Activated gamma-delta T cell treated with anti-CD3 and anti-CD28 coated beads, Interleukin-2, amount 50 U/mL, for 16 hours (primary cell): Measurements from ENCODE around the gene MYOM1.
"Not testable (repeated sequence)": the region's sequence is repeated elsewhere in the genome, so short reads cannot be mapped to it uniquely, and the experiment has no call there.

ENCODE experiments used
- DNase-seq: peaks from one replicate; pipeline ENCODE4 v3.0.0-alpha.2; 2020; ENCODE audit warnings: low read depth

Gene MYOM1

DNA sequence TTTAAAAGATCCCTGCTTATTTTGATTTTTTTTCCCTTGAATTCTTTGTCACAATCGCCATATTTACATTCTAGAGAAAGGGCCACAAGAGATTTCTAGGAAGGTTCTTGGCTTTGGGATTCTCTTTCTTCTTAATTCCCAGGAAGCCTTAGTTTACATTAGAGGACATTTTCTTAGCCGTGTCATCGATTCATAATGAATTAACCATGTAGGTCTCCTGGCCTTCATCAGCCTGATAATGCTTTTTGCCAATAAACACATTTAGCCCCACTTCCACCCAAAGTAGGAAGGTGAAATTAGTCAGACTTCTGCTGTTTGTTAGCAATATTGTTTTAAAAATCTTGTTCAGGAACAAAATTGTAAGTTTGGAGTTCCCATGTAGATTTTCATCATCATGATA lies 135.6 kb downstream of the MYOM1 start:
- no peak for DNase-seq

DNA sequence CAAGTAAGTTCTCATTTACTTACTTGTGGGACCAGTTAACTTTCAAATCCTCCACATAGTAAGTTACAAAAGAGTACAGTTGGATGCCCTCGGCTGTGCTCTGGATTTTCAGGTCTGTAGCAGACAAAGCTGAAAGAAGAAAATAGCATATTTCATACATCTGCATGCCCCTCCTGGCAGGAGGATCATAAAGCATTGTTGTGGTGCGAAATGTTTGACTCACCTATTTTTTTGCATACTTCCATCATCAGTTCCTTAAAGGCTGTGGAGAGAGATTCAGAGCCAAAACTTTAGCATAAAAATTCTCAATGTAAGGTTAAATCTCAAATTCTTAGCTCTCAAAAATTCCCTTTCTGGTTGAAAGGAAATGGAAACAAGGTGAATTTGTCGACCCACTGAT lies 136.0 kb downstream of the MYOM1 start:
- DNase-seq, result no peak

DNA sequence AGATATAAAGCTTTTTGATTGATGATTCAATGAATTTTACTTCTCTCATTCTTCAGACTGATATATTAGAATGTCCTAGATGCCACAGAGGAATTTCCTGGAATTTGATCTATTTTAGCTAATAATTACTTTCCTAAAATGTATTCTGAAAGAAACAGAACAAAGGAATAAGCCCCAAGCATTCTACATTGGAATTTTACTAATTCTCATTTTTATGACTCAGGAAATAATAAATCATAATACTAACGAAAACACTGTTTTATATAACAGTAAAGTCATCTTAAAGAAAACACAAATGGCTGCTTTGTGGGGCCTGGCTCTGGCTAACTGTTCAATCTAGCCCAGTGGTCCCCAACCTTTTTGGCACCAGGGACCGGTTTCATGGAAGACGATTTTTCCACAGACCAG lies 138.2 kb downstream of the MYOM1 start:
- DNase-seq, result no peak

DNA sequence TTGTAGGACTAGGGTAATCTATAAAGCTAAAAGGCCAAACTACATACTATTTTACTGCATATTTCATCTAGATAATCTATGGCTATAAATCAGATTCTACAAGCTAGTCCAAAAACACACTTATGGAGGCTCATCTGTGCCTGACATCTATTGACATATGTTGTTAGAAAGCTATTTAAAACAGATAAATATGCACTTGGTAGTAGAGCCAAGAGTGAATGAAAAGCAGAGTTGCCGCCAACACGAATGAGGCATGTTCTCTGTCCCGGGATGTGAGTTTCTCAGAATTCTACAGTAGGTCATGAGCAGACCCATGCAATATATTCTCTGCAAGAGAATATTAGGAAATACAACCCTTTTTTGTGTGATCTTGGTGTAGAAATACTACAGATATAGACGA lies 140.1 kb downstream of the MYOM1 start:
- no peak for DNase-seq

DNA sequence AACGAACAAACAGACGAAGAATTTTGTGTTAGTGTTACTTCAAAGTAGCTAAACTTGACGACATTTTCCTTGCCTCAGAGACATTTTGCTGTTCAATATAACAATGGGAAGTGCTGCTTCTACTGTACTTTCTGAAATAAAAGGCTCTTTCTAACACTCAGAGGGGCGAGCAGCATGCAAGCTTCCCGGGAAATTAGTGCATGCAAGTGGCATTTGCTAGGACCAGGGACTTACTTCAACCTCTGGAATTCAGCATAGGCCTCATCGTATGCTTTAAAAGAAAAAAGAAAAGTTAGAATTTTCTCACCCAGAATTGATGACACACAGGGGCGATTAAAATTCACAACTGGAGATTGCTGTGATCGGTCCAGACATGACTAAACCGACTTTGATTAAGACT lies 144.3 kb downstream of the MYOM1 start:
- no peak for DNase-seq

DNA sequence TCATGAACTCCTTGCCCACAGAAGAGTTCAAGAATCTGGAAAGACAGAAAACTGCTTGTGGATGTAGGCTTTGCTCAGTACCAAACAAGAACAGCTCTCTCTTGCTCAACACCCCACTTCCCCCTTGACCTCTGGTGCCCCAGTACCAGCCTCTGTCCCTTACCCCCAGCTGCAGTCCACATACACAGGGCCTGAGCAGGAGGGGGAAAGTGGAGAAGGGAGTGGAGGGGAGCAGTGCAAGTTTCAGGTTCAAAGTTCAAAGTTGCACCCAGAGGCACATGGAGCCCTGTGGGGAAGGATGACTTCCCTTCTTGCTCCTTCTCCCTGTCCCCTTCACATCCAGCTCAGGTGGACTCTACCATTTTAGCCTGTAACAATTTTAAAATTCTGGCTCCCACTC lies 145.7 kb downstream of the MYOM1 start:
- DNase-seq, result no peak

DNA sequence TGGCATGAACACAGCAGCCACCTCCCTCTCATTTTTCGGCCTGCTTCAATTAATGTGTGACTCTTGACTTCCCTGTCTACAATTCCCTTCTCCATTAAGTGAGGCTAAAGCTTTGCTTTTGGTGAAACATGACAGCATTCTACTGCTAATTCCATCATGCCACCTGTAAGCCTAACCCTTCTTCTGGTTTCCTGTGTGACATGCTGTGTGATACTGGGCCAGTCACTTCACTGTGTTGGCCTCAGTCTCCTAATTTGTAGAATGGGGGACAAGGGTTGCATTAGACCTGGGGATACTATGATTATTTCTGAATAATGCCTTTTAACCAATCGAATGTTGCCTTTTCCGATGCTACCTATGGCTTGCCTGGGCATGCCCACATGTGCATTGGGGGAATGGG lies 146.4 kb downstream of the MYOM1 start:
- DNase-seq, result not testable (repeated sequence)

DNA sequence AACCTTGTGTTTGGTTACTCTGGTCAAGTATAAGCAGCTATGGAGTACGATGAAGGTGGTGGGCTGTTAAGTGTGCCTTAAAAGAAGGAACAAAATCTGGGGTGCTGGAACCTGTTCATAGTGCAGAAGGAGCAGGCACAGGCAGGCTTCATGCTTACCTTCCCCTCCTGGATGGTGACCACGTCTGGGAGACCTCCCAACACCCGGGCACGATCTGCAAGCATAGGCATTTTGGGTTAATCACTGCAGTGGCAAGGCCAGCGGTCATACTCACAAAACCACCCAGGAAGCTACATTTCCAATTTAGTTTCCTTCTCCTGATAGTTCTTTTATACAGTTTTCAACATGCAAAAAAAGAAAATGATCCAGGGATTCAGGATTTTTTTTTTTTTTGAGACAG lies 148.1 kb downstream of the MYOM1 start:
- DNase-seq, result no peak

DNA sequence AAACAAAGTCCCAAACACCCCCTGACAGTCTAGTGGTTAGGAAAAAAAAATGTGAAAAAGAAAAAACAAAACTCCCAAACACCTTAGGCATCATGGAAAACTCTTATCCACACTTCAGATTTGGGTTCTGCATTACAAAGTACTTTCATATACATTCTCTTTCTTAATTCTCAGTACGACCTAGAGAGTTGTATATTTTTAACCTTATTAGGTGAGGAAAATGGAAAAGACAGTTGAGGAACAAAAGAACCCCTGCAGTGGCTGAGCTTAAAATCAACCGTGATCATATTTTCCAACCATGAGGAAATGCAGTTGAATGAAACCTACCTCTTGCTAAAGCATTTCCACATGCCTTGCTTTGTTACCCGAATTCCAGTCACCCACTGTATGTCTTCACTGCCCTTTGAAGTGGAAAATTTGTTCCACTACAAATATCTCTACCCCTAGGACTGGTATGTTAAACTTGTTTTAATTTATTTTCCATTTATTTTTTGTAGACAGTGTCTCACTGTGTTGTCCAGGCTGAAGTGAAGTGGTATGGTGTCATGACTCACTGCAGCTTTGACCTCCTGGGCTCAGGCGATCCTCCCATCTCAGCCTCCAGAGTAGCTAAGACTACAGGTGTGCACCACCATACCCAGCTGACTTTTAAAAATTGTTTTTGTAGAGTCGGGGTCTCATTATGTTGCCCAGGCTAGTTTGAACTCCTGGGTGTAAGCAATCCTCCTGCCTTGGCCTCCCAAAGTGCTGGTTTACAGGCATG lies 149.9 kb downstream of the MYOM1 start:
- DNase-seq, result no peak

DNA sequence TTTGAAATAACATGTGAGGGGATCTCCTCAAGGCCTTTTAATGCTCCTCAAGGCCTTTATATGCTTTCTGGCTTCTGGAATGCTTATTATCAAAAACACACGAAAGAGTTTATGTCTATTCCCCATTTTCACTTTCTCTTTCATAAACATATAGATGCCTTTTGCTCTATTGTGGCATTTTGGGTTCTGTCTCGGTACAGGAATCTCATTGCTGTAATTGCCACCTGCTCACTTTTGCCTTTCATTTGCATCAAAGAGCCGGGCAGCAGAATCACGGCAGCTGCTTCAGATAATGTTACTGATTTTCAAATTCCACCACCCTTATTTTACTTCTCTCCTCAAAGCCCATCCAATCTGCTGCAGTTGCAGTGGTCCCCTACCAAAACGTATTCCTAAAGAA lies 152.0 kb downstream of the MYOM1 start:
- DNase-seq, result no peak

DNA sequence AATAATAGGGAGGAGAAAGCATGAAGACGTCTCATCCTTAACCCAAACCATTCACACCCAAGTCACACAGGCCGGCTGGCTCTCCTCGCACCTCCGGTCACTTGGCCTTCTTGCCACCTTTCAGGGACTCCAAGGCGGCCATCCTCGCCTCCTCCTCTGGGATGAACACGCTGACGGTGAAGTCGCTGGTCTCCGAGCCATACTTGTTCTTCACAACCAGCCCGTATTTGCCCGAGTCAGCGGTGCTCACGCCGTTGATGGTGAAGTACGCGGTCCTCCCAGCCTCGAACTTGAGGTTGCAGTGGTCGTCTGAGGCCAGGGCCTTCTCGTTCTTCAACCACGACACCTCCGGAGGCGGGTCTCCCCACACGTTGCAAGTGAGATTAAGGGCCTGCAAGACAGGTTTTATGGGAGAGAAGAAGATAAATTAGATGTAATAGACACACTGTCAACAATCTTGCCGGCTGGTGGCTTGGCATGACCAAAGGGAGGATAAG lies 152.6 kb downstream of the MYOM1 start:
- no peak for DNase-seq

DNA sequence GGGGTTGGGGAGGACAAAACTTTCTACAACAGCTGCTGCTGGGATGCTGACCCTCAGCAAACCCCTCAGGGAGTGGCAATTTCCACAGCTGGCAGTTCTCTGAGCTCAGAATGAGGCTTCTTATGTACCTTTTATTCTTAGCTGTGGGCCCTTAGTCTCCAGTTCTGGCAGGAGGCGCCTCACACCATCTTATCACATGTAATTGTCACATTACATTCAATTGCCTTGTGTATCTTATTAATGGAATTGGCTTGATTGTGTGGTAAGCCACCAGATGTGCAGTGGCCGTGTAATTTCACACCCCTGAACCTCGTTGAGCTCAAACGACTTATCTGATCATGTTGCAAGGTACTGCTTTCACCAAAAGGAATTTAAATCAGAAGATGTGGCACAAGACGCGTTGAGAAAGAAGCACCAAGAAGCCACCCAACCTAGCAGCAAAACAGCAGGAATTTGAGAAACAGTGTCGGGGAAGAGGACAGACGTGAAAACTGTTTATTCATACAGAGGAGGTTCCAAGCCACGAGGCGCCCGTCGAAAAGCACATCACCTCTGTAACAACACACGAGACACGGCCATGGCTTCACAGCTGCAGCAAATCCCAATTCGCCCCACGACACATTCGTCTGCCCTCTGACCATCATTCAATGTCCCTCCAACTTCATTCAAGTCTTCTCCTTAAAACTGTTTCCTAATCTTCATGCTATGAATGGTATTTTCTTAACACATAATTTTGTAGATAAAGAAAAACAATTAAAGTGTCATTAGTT lies 153.2 kb downstream of the MYOM1 start:
- DNase-seq, result no peak

DNA sequence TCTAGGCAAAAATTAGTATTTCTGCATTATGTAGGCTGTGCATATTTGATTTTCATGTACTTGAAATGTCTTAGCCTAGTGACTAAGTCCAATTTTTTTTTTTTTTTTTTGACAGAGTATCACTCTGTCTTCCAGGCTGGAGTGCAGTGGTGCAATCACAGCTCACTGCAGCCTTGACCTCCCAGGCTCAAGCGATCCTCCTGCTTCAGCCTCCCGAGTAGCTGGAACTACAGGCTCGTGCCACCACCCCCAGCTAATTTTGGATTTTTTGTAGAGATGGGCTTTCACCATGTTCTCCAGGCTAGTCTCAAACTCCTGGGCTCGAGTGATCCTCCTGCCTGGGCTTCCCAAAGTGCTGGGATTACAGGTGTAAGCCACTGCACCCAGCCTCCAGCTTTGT lies 156.0 kb downstream of the MYOM1 start:
- DNase-seq, result not testable (repeated sequence)

DNA sequence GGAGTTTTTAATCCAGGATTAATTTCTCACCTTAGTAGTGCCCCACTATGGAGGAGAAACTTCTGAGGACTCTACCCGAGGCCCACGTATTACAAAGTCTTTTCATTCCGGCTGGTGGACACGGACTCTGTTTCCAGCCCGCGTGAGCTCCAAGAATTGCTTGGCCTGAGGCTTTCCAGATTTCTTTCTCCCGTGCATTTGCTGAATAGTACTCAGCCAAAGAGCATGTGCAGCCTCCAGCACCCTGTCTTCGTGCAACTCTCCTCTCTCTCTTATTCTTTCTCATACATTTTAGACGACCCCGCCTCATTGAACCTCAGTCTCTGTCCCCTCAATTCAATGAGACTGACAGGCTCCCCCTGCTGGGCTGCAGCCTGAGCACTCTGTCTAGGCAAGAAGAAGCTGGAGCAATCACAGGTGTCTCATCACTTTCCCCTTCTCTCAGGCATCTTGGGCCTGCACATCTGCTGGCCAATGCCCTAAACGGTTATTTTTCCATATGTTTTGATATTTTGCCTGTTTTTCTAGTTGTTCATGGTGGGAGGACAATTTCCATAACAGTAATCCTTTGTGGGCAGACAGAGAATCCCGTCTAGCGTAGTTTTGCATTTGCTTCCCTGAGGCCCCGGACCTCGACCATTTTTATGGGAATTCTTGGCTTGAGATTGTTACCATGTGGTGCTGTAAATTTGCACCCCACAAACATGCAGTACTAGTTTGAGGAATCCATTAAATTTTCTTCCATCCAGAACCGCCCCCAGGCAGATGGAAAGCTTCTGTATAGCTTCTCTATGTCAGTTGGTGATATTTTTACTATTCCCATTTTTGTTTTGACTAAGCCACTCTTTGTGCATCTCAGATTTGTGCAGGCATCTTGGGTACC lies 156.7 kb downstream of the MYOM1 start:
- DNase-seq, result peak; percentile 42

DNA sequence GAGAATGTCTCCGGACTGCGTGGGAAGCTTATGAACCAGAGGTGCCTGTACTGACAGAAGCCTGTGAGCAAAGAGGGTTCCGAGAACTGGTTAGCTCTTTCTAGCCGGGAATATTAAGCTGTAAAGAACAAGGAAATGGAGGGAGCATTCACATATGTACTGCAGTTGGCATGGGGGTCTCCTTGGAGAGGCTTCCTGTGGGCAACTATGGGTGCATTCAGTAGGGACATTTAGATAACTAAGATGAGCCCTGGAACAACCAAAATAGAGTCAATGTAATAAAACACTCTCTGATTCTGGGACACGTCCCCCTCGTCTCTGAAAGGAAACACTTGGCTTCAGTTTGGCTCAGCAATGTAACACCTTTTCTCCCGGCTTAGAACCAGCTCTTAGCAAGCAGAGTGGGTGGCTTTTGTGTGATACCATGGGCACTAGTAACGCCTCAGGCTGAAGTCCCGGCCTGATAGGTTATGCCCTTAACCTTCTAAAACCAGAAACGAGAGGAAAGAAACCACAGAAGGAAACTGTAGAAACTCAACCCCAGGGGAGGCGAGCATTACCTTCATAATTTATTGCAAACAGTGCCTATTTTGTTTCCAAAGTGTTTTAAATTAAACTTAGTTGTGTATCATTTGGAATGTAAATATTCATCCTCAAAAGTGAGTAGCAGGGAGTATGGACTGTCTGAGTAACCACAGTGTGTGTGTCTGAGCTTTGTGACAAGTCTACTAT lies 158.0 kb downstream of the MYOM1 start:
- peak; percentile 25 for DNase-seq

DNA sequence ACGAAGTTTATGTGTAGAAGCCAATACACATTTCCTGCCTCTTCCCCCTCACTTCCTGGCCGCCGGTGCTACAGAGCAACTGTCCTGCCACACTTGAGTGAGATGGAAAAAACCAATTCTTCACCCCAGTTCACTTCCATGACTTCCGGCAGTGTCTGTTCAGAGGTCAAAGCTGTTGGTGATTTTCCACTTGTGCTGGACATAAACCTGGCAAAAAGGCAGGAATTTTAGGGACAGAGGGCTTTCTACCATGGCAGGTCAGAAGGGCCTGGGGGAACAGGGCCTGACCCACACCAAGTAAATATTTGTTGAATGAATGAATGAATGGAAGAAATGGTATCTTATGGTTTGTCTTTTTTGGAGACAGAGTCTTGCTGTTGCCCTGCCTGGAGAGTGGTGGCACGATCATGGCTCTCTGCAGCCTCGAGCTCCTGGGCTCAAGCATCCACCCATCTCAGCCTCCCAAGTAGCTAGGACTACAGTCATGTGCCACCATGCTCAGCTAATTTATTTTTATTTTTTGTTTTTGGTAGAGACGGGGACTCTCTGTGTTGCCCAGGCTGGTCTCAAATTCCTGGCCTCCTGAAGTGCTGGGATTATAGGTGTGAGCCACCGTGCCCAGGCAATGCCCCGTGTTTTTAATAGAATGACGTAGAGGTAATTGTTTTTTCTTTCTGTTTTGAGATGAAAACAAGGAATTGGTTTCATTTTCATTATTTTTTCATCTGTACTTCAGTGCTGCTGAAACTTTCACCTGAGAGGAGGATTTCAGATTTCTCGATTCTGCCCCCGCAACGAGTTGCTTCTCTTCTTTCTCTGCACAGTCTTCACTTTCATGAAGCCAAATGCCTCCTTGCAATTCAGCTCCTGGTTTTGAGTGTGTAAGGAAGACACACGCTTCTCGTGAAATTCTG lies 158.8 kb downstream of the MYOM1 start:
- DNase-seq, result no peak

DNA sequence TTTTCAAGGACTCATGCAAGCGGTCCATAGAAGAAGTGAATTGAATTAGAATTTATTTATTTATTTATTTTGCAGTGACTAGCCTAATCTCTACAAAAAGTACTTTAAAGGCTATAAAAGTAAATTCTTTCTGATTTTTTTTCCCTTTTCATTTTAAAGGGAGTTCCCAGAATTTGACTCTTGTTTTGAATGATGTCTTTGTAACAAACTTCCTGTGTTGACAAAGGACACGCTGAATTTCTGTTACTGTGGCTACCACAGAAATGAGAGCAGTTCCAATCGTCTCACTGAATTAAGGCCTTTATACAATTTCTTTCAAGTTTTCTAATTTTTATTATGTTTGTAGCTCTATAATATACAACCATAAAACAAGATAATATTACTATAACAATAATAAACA lies 160.5 kb downstream of the MYOM1 start:
- DNase-seq, result no peak

DNA sequence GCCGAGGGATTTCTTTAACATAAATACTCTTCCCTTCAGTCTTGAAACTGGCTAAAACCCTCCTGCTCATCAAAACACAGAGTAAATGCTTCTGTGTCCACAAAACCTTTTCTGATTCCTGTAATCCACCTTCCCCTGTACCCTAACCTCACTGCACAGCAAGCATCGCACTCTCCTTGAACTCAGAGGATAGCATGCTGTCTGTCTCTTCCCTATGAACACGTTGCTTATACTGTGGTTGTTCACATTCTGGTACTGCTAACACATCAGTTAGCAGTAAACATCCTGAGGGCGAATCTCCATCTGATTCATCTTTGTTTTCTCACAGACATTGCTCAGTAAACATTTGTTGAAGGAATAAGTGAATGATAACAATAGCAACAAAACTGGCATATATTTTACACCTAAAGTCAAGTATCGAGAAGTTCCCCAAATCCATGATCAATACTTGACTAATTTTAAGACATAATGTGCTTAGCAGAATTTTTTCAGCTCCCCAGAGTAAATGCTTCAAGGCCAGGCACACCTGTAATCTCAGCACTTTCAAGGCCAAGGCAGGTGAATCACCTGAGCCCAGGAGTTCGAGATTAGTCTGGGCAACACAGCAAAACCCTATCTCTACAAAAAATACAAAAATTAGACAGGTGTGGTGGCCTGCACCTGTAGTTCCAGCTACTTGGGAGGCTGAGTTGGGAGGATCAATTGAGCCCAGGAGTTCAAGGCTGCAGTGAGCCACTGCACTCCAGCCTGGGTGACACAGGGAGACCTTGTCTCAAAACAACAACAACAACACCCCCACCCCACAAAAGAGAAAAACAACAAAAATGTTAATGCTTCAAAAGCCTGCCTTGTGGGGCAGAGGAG lies 161.2 kb downstream of the MYOM1 start:
- no peak for DNase-seq

DNA sequence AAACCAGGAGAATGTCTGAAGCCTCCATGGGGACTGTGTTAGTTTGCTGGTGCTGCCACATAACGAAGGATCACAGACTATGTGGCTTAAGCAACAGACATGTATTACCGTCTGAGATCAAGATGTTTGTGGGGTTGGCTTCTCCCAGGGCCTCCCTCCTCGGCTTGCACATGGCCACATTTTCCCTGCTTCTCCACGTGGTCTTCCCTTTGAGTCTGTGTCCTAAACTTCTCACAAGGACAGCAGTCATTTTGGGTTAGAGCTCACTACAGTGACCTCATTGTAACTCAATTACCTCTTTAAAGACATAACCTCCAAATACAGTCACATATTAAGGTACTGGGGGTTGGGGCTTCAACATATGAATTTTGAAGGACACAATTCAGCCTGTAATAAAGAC lies 162.2 kb downstream of the MYOM1 start:
- no peak for DNase-seq

DNA sequence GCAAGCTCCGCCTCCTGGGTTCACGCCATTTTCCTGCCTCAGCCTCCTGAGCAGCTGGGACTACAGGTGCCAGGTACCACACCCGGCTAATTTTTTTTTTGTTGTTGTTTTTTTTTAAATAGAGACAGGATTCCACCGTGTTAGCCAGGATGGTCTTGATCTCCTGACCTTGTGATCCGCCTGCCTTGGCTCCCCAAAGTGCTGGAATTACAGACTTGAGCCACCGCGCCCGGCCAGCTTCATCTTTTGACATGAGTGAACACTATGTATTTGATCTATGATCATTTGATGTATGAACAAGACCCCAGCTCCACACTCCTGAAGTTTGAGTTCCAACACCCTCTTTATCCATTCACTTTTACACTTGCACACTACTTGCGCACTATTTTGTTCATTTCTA lies 163.5 kb downstream of the MYOM1 start:
- no peak for DNase-seq
